ENCODE results near the gene UNG. TPM values are rescaled to one million over a fixed set of nuclear protein-coding genes. Genes with fewer than 3 reads are reported as not detected.
"Not testable (repeated sequence)": the region's sequence is repeated elsewhere in the genome, so short reads cannot be mapped to it uniquely, and the experiment has no call there.

Gene UNG
- polyA plus RNA-seq, 1 donor from 2014 or later: 24.6 TPM

- Mint-ChIP-seq H3K9me3 (no peaks in the 10 kb centered on the region), H3K27ac (no peak overlapping the region), H3K36me3 (peaks cover 6% of the 10 kb centered on the region), H3K4me1 (no peaks in the 10 kb centered on the region), H3K27me3 (peaks cover 2% of the 10 kb centered on the region), H3K4me3 (no peak overlapping the region)
Measured at GRCh38 chr12:109124878-109125648, 27.7 kb downstream of the UNG start.

GRCh38 chr12:109125791-109126190, 28.4 kb downstream of the UNG start:
- Mint-ChIP-seq H3K27me3 (peaks cover 2% of the 10 kb centered on the region), H3K27ac (no peak overlapping the region), H3K9me3 (peaks cover 0 to 1% (median 0%) of the 10 kb centered on the region in 3 donors), H3K4me3 (no peak overlapping the region), H3K36me3 (peaks cover 3% of the 10 kb centered on the region), H3K4me1 (no peaks in the 10 kb centered on the region)

- H3K9me3 Mint-ChIP-seq: peaks cover 0 to 1% (median 0%) of the 10 kb centered on the region in 3 donors
- no peak overlapping the region for H3K4me3 Mint-ChIP-seq
- H3K4me1 Mint-ChIP-seq: no peaks in the 10 kb centered on the region
- H3K36me3 Mint-ChIP-seq: no peaks in the 10 kb centered on the region
- H3K27ac Mint-ChIP-seq: no peak overlapping the region
- peaks cover under 1% of the 10 kb centered on the region for H3K27me3 Mint-ChIP-seq
Measured at GRCh38 chr12:109126784-109127183, 29.4 kb downstream of the UNG start.

DNA sequence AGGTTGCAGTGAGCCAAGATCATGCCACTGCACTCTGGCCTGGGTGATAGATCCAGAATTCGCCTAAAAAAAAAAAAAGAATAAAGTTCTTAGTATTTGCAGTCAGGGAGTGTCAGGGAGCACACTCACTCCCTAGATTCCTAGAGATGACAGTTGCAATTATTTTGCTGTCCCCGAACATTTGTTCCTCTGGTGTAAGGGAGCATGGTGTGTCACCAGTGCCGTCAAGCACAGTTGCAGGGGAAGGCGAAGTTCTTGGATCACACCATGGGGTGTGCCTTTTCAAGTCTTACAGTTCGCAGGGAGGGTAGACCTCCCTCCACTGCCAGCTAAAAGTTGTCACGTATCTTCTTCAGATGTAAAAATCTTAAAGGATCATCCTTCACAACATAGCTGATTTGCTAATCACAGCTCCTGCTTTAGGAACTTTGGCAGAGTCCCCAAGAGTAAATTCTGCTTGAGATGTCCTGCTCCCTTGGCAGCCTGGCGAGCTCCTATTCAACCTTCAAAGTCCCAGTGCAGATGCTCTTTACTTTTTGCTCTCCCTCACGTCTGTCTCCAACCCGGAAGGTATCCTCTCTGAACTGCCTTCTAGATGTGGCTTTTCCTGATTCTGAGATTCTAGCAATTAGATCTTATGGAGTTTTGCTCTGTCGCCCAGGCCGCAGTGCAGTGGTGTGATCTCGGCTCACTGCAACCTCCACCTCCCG, 30.3 kb downstream of the UNG start:
- H3K36me3 Mint-ChIP-seq: no peaks in the 10 kb centered on the region
- H3K27me3 Mint-ChIP-seq: peaks cover 3% of the 10 kb centered on the region
- no peak overlapping the region for H3K4me3 Mint-ChIP-seq
- no peak overlapping the region for H3K27ac Mint-ChIP-seq
- no peaks in the 10 kb centered on the region for H3K4me1 Mint-ChIP-seq
- H3K9me3 Mint-ChIP-seq: peaks cover 0 to 1% (median 0%) of the 10 kb centered on the region in 3 donors

- Mint-ChIP-seq H3K9me3 (peaks cover 0 to 7% (median 3%) of the 10 kb centered on the region in 3 donors), H3K27ac (no peak overlapping the region), H3K36me3 (peaks cover 1% of the 10 kb centered on the region), H3K4me3 (no peak overlapping the region), H3K27me3 (peaks cover 3% of the 10 kb centered on the region), H3K4me1 (no peaks in the 10 kb centered on the region)
Measured at GRCh38 chr12:109130297-109131153, 33.1 kb downstream of the UNG start.

DNA sequence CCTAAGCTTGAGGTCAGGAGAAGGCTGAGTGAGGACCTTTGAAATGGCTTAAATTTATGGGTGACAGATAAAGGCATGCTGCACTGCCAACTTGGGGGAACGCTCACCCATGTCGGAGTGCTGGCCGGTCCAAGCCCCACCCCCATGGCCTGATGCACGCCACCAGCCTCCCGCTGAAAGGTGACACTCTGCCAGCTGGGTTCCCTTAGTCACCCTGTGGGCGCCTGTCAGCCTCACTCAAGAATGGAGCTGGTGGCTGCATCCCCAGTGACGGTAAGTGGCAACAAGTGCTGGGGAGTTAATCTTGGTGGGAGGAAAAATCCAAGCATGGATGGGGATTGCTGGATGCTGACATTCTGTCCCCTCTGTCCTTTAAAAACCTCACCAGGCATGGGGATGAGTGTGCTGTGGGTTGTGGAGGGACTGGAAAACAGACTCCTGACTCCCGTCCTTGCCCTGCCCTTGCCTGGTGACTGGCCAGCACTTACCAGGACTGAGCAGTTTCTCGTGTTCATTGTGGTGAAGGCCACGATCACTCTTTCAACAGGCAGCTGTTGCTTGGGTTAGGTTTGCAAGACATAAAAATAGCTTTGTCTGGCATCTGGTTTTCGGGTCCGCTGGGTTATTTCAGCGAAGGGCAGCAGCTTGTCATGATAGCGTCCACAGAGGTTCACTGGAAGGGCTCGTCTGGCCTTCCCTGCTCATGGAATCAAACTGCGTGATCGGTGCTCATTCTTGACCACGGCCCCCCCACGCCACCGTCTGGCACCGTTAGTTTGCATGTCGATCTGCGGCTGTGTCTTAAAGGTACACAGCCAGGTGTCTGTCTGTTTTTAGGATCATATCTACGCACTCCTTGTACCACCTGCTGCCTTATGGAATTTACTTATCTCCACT, 34.0 kb downstream of the UNG start:
- no peak overlapping the region for H3K27ac Mint-ChIP-seq
- peaks cover 3% of the 10 kb centered on the region for H3K27me3 Mint-ChIP-seq
- peaks cover 2% of the 10 kb centered on the region for H3K36me3 Mint-ChIP-seq
- H3K4me1 Mint-ChIP-seq: no peaks in the 10 kb centered on the region
- peak overlapping the region in 1 of 4 donors; percentile 38 for H3K4me3 Mint-ChIP-seq
- H3K9me3 Mint-ChIP-seq: peaks cover 0 to 8% (median 7%) of the 10 kb centered on the region in 3 donors

GRCh38 chr12:109134186-109134917, 37.0 kb downstream of the UNG start:
- Mint-ChIP-seq H3K9me3 (peaks cover 4 to 11% (median 7%) of the 10 kb centered on the region in 3 donors), H3K27ac (no peak overlapping the region), H3K4me1 (no peaks in the 10 kb centered on the region), H3K36me3 (peaks cover 4% of the 10 kb centered on the region), H3K27me3 (peaks cover 15% of the 10 kb centered on the region), H3K4me3 (no peak overlapping the region)

DNA sequence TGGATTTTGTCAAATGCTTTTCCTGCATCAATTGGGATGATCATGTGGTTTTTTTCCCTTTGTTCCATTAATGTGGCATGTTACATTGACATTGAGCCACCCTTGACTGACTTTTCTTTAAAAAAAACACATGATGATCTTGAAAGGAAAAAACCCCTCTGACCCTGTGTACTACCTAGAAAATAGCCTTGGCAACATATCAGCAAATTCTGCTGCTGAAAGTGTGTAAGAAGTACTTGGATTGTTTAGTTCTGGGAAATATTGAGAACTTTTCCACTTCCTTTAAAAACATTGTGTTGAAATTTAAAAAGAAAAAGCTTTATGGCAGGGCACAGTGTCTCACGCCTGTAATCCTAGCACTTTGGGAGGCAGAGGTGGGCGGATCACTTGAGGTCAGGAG, 39.7 kb downstream of the UNG start:
- Mint-ChIP-seq H3K36me3 (peaks cover 4% of the 10 kb centered on the region), H3K4me1 (no peaks in the 10 kb centered on the region), H3K9me3 (peaks cover 4 to 11% (median 5%) of the 10 kb centered on the region in 3 donors), H3K4me3 (no peak overlapping the region), H3K27ac (no peak overlapping the region), H3K27me3 (peaks cover 12% of the 10 kb centered on the region)

GRCh38 chr12:109139360-109139759, 42.0 kb downstream of the UNG start:
- Mint-ChIP-seq H3K27me3 (peaks cover 18% of the 10 kb centered on the region), H3K36me3 (peaks cover 6% of the 10 kb centered on the region), H3K4me3 (no peak overlapping the region), H3K9me3 (peaks cover 4 to 11% (median 5%) of the 10 kb centered on the region in 3 donors), H3K27ac (no peak overlapping the region), H3K4me1 (peaks cover 0 to 3% (median 0%) of the 10 kb centered on the region in 3 donors)

DNA sequence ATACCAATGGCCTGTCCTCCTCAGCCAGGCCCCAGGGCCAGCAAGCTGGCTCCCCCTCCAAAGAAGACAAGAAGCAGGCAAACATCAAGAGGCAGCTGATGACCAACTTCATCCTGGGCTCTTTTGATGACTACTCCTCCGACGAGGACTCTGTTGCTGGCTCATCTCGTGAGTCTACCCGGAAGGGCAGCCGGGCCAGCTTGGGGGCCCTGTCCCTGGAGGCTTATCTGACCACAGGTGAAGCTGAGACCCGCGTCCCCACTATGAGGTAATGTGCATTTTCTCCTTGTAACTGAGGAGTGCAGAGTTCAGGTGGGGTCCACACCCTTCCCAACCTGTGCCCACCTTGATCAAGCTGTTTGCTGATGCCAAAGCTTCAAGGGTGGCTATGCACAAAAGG, 42.4 kb downstream of the UNG start:
- Mint-ChIP-seq H3K27ac (no peak overlapping the region), H3K9me3 (peaks cover 4 to 11% (median 5%) of the 10 kb centered on the region in 3 donors), H3K27me3 (peaks cover 19% of the 10 kb centered on the region), H3K4me3 (no peak overlapping the region), H3K4me1 (peaks cover 0 to 3% (median 0%) of the 10 kb centered on the region in 3 donors), H3K36me3 (peaks cover 6% of the 10 kb centered on the region)

- Mint-ChIP-seq H3K27me3 (peaks cover 19% of the 10 kb centered on the region), H3K27ac (no peak overlapping the region), H3K36me3 (peaks cover 4% of the 10 kb centered on the region), H3K4me1 (peaks cover 0 to 3% (median 0%) of the 10 kb centered on the region in 3 donors), H3K9me3 (peaks cover 3 to 4% (median 4%) of the 10 kb centered on the region in 3 donors), H3K4me3 (no peak overlapping the region)
Measured at GRCh38 chr12:109140560-109140959, 43.2 kb downstream of the UNG start.

DNA sequence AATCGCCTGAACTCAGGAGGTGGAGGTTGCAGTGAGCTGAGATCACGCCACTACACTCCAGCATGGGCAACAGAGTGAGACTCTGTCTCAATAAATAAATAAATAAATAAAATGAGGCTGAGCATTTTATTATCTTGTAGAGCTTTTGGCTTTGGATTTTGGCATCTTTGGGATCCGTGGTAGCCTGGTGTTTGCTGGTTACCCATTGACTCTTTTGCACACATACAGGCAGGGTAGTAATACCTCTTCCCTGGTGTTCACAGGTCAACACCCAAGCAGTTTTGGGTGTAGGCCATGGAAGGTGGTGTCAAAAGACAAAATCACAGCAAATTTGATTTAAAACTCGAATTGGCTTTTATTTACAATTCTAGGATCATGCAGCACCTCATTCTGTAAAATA, 46.8 kb downstream of the UNG start:
- peaks cover 0 to 3% (median 0%) of the 10 kb centered on the region in 3 donors for H3K4me1 Mint-ChIP-seq
- no peaks in the 10 kb centered on the region for H3K9me3 Mint-ChIP-seq
- peaks cover 11% of the 10 kb centered on the region for H3K27me3 Mint-ChIP-seq
- peaks cover 3% of the 10 kb centered on the region for H3K36me3 Mint-ChIP-seq
- H3K27ac Mint-ChIP-seq: peak overlapping the region in 1 of 3 donors; percentile 5
- no peak overlapping the region for H3K4me3 Mint-ChIP-seq

GRCh38 chr12:109147126-109147525, 49.7 kb downstream of the UNG start:
- peak overlapping the region in 1 of 3 donors; percentile 47 for H3K27ac Mint-ChIP-seq
- not testable (repeated sequence) for H3K4me1 Mint-ChIP-seq, H3K9me3 Mint-ChIP-seq, H3K36me3 Mint-ChIP-seq, H3K4me3 Mint-ChIP-seq
- H3K27me3 Mint-ChIP-seq: peaks cover 10% of the 10 kb centered on the region
